ENCODE results near the gene TULP4. TPM values are rescaled to one million over a fixed set of nuclear protein-coding genes. Genes with fewer than 3 reads are reported as not detected.
"Not testable (repeated sequence)": the region's sequence is repeated elsewhere in the genome, so short reads cannot be mapped to it uniquely, and the experiment has no call there.

TULP4 gene
- polyA plus RNA-seq, 3 donors: 6.5 to 10.6 (median 7.9) TPM

DNA sequence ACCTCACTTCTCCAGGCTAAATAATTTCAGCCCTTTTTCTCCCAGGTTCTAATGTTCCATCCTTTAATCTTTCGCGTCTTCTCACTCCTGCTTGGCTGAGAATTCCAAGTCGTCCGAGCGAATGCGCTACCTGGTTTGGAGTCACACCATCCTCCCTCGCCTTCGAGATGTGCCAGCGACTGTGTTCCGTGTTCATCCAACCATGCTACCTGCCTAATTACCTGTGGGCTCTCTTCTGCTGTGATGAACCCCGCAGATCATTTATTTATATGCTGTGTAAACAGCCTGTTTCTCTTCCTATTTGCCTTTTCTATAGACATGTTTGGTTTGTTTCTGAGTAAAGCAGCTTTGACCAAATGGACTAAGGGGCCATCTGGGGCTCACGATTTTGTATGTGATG, 164.1 kb downstream of the TULP4 start:
- DNase-seq: no peak
- Mint-ChIP-seq H3K27me3 (ENCODE audit: low read depth in 3 of 3) (peaks cover 0 to 5% (median 1%) of the 10 kb centered on the region in 3 donors), H3K27ac (peak overlapping the region in 1 of 7 donors; percentile 64), H3K36me3 (peaks cover 45 to 46% of the 10 kb centered on the region in 2 donors), H3K9me3 (peaks cover 0 to 2% (median 0%) of the 10 kb centered on the region in 7 donors), H3K4me1 (peaks cover 4% of the 10 kb centered on the region), H3K4me3 (no peak overlapping the region)
- Histone ChIP-seq H3K9ac (ENCODE audit: insufficient read depth, low read length, poor library complexity, severe bottlenecking) (no peak overlapping the region), H2AFZ (ENCODE audit: insufficient read depth, low read depth, low read length, poor library complexity, severe bottlenecking) (no peak overlapping the region), H3K4me1 (ENCODE audit: control insufficient read depth in 1 of 2, insufficient read depth in 2 of 2, low read length in 2 of 2) (no peaks in the 10 kb centered on the region), H3K79me2 (ENCODE audit: insufficient read depth, low read length) (no peaks in the 10 kb centered on the region), H3K4me2 (replicated peaks; ENCODE audit: extremely low read depth, low read length, poor library complexity, severe bottlenecking) (no peak overlapping the region), H3K9me3 (replicated peaks in 1 of 2; ENCODE audit: control insufficient read depth in 1 of 2, insufficient read depth in 1 of 2, low read length in 2 of 2) (no peaks in the 10 kb centered on the region), H3K27ac (ENCODE audit: low read depth in 1 of 2, low read length in 2 of 2) (no peak overlapping the region), H4K20me1 (ENCODE audit: insufficient read depth, low read length) (no peaks in the 10 kb centered on the region), H3K36me3 (replicated peaks in 1 of 2; ENCODE audit: control insufficient read depth in 1 of 2, insufficient read depth in 2 of 2, low read length in 2 of 2) (peaks cover 24 to 32% of the 10 kb centered on the region in 2 donors), H3K27me3 (ENCODE audit: control insufficient read depth in 2 of 2, insufficient read depth in 2 of 2, low read length in 2 of 2) (no peaks in the 10 kb centered on the region), H3K4me3 (replicated peaks in 1 of 3; ENCODE audit: low read depth in 2 of 3, low read length in 3 of 3) (no peak overlapping the region)
- TF ChIP-seq, protein P1, sequence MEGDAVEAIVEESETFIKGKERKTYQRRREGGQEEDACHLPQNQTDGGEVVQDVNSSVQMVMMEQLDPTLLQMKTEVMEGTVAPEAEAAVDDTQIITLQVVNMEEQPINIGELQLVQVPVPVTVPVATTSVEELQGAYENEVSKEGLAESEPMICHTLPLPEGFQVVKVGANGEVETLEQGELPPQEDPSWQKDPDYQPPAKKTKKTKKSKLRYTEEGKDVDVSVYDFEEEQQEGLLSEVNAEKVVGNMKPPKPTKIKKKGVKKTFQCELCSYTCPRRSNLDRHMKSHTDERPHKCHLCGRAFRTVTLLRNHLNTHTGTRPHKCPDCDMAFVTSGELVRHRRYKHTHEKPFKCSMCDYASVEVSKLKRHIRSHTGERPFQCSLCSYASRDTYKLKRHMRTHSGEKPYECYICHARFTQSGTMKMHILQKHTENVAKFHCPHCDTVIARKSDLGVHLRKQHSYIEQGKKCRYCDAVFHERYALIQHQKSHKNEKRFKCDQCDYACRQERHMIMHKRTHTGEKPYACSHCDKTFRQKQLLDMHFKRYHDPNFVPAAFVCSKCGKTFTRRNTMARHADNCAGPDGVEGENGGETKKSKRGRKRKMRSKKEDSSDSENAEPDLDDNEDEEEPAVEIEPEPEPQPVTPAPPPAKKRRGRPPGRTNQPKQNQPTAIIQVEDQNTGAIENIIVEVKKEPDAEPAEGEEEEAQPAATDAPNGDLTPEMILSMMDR (IDR thresholded peaks at IDR 0.05): no peak
- intact Hi-C loops (cut with micrococcal nuclease): no loop called here
- 98% methylated on average over 10 of the region's 12 CpGs for WGBS (ENCODE audit: insufficient coverage)

DNA sequence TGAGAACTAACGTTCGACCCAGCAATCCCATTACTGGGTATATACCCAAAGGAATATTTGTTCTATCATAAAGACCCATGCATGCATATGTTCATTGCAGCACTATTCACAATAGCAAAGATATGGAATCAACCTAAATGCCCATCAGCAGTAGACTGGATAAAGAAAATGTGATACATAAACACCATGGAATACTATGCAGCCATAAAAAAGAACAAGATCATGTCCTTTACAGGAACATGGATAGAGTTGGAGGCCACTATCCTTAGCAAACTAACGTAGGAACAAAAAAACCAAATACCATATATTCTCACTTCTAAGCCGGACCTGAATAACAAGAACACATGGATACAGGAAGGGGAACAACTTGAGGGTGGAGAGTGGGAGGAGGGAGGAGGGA, 165.5 kb downstream of the TULP4 start:
- H3K27me3 Mint-ChIP-seq (ENCODE audit: low read depth in 3 of 3); H3K4me1 Mint-ChIP-seq; H3K4me3 ChIP-seq (replicated peaks in 1 of 3; ENCODE audit: low read depth in 2 of 3, low read length in 3 of 3); H3K27ac Mint-ChIP-seq; DNase-seq; H3K27me3 ChIP-seq (ENCODE audit: control insufficient read depth in 2 of 2, insufficient read depth in 2 of 2, low read length in 2 of 2); H3K4me2 ChIP-seq (replicated peaks; ENCODE audit: extremely low read depth, low read length, poor library complexity, severe bottlenecking); H3K9ac ChIP-seq (ENCODE audit: insufficient read depth, low read length, poor library complexity, severe bottlenecking); H4K20me1 ChIP-seq (ENCODE audit: insufficient read depth, low read length); H3K9me3 ChIP-seq (replicated peaks in 1 of 2; ENCODE audit: control insufficient read depth in 1 of 2, insufficient read depth in 1 of 2, low read length in 2 of 2); H3K79me2 ChIP-seq (ENCODE audit: insufficient read depth, low read length); intact Hi-C loops (cut with micrococcal nuclease); H3K27ac ChIP-seq (ENCODE audit: low read depth in 1 of 2, low read length in 2 of 2); H3K9me3 Mint-ChIP-seq; H2AFZ ChIP-seq (ENCODE audit: insufficient read depth, low read depth, low read length, poor library complexity, severe bottlenecking); H3K4me1 ChIP-seq (ENCODE audit: control insufficient read depth in 1 of 2, insufficient read depth in 2 of 2, low read length in 2 of 2); H3K4me3 Mint-ChIP-seq: not testable (repeated sequence)
- peaks cover 33 to 45% of the 10 kb centered on the region in 2 donors for H3K36me3 ChIP-seq (replicated peaks in 1 of 2; ENCODE audit: control insufficient read depth in 1 of 2, insufficient read depth in 2 of 2, low read length in 2 of 2)
- H3K36me3 Mint-ChIP-seq: peaks cover 58% of the 10 kb centered on the region in 2 donors
- WGBS (ENCODE audit: insufficient coverage): no CpG with 5 or more reads among the region's 4 CpGs
